GM21529 (cell line): Measurements from ENCODE around the gene ZNF275.
"Not testable (repeated sequence)": the region's sequence is repeated elsewhere in the genome, so short reads cannot be mapped to it uniquely, and the experiment has no call there.

ENCODE experiments used
- ATAC-seq: cut with Tn5 transposase; IDR thresholded peaks from one replicate; pipeline ENCODE4 v1.9.1; 2021; ENCODE audit not compliant: unreplicated experiment

ZNF275 gene

GRCh38 chrX:153353416-153353815 is 19.5 kb downstream of the ZNF275 start:
- ATAC-seq, result no peak

GRCh38 chrX:153357877-153358276 is 23.9 kb downstream of the ZNF275 start:
- ATAC-seq, result no peak

GRCh38 chrX:153361781-153362397 is 27.9 kb downstream of the ZNF275 start:
- ATAC-seq, result no peak

GRCh38 chrX:153365670-153366069 is 31.7 kb downstream of the ZNF275 start:
- peak; percentile 56 for ATAC-seq

DNA sequence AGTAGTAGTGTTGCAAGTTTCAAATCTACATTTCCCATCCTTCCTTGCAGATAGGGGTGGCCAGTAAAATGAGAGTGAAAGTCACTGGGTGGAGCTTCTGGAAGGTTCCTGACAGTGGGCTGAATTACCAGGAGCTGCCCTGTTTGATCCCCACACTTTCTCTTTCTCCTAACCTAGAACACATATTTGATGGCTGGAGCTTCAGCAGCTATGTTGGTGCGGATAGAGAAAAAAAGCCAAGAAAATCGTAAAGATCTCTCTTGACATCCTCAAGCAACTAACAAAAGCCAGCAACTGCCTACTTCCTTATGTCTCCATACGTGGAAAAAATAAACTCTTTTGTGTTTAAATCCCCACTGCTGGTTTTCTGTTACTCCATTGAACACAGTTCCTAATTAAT is 32.2 kb downstream of the ZNF275 start:
- ATAC-seq, result peak; percentile 28

DNA sequence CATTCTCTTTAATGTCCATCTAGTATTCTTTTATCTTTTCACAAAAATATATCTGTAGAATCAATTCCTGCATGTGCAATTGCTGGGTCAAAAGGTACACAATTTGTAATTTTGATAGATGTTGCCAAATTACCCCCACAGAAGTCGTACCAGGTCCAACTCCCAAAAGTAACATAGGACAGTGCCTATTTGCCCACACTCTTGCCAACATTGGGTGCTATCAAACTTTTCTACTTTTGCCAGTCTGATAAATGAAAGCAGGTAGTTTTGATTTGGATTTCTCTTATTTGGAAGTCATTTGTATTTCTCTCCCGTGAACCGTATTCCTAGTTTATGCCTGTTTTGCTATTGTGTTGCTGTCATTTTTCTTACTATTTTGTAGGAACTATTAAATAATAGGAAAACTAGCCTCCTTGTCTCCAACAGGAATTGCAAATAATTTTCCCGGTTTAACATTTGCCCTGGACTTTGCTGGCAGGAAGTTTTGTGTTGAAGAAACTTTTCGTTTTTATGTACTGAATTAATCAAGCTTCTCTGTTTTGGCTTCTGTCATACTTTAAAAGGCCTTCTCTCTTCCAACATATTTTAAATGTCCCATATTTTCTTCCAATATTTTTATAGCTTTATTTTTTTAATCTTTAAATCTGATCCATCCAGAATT is 33.1 kb downstream of the ZNF275 start:
- no peak for ATAC-seq

DNA sequence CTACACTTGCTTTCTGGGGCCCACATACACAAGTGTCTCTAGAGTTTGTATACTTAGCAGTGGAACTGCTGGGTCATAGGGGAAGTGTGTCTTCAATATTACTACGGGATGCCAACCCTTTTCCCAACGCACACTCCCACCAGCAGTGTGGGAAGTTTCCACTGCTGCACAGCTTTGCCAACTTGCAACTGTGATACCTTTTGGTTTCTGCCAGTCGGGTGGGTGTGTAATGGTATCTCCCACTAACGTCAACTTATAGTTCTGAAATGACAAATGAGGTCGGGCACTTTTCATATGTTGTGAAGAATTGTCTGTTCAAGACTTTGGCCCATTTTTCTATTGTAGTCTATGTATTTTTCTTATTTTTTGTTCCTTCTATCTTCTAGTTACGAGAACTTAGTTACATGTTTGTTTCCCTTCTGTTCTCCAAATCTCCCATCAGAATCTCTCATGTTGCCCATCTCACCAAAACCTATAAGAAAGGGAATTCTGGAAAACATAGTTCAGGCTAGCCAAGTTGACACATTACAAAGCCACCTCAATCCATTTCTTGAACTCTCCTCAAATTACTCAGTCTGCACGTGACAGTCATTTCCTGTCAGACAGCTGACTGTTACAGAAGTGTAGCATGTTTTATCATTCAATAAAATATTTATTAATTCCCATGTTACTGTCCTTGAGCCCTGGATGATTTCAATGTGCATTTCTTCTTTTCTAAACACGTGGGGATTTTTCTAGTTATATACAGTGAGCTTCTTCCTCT is 36.5 kb downstream of the ZNF275 start:
- ATAC-seq, result no peak

GRCh38 chrX:153371256-153371655 is 37.3 kb downstream of the ZNF275 start:
- ATAC-seq, result no peak

DNA sequence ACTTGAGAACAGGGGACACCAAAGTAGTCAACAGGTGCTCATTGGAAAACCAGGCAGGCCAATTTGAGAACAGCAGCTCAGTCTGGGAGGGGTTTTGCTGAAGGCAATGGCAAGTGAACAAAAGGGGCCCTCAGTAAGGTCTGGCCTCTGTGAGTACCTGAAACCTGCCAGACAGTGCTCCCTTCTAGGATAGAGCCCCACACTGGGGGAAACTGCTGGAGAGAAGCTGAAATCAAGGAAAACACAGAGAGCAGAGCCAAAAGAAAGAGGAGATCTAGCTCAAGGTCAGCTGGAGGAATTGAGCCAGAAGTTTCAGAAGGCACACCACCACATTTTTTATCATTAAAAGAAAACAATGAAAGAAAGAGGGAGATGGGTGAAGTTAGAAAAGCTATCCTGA is 39.0 kb downstream of the ZNF275 start:
- ATAC-seq, result no peak

GRCh38 chrX:153374426-153374825 is 40.5 kb downstream of the ZNF275 start:
- no peak for ATAC-seq

- ATAC-seq, result no peak
These were observed 41.6 kb downstream of the ZNF275 start for GRCh38 chrX:153375571-153375970.

DNA sequence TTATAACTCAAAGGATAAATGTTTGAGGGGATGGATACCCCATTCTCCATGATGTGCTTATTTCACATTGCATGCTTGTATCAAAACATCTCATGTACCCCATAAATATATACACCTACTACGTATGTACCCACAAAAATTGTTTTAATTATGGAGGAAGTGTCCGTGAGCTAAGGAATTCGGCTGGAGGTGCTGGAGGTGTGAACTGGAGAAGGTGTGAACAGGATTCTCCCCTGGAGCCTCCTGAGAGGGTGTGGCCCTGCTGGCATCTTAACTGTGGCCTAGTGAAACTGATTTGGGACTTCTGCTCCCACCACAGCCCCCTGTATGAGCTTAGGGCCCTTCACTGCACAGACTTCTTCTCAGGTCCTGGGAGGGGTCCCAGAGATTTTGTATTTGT is 43.8 kb downstream of the ZNF275 start:
- no peak for ATAC-seq

DNA sequence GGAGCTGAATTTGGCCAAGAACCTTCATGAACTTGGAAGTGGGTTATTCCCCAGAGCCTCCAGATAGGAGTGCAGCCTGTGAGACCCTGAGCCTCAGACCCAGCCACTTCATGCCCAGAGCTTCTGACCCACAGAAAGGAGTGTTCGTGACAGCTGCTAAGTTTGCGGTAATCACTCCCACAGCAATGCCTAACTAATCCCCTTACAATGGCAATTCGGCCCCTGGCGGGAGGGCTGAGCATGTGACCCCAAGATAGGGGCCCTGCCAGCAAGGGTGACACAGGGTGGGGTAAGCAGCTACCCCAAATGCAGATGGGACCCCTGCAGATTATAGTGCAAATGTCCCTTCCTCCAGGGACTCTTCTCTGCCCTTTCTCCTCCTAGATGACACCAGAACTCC is 44.7 kb downstream of the ZNF275 start:
- ATAC-seq, result no peak

DNA sequence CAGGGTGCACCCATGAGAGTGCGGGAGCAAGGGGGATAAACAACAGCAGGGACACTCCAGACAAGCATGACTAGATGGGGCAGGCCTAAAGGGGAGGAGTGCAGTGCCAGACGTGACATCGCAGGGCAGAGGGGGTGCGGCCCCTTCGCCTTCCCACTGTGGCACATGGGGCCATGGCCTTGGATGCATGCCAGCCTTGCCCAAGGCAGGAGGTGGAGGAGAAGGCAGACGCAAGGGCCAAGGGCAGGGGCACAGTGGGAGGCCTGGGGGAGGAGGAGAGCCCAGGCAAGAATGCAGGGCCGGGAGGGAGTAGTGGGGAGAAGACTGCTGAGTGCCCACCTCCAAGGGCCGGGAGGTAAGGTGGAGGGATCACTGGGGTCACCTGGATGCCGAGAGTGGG is 45.6 kb downstream of the ZNF275 start:
- ATAC-seq, result no peak

GRCh38 chrX:153379971-153380581 is 46.1 kb downstream of the ZNF275 start:
- no peak for ATAC-seq

DNA sequence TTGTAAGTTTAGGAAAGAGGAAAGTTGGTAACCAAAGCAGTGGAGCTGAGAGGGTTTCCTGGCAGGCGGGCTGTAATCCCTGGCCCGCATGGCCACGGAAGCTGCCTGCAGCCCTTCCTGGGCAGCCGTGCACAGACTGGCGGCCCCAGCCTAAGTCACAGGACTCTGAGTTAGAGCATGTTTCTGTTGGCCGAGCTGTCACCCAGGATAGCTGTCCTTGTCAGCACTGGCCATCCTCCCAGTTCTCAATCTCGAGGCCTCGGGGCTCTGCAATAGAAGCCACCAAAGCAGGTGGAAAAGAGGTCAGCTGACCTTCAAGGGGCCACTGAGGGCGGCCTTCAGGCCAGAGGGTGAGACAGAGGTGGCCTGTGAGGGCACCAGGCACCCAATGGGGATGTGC is 46.7 kb downstream of the ZNF275 start:
- no peak for ATAC-seq

GRCh38 chrX:153381684-153382532 is 48.0 kb downstream of the ZNF275 start:
- no peak for ATAC-seq

DNA sequence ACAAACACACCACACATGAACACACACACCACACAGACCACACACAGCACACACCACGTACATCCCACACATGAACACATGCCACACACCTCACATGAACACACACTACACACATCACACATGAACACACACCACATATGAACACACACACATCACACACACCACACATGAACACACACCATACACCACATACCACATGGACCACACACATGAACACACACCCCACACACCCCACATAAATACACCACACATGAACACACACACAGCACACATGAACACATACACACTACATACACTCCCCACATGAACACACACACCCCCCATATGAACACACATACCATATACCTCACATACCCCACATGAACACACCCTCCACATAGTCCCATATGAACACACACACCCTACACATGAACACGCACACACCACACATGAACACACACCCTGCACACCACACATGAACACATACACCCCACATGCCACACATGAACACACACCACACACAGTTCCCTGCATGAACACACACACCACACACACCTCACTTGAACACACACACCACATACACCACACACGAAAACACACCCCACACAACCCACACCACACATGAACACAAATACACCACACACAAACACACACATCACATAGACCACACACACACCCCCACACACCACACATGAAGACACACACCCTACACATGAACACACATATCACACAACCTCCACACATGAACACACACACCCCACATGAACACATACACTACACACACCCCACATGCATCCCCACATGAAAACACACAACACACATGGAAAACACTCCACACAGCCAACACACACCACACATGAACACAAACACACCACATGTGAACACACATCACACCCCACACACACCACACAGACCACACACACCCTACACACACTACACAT is 48.9 kb downstream of the ZNF275 start:
- ATAC-seq, result no peak

- no peak for ATAC-seq
These were observed 50.4 kb downstream of the ZNF275 start for GRCh38 chrX:153384390-153384789.

- ATAC-seq, result not testable (repeated sequence)
These were observed 51.0 kb downstream of the ZNF275 start for GRCh38 chrX:153384973-153385372.
